HG03159 (cell line): ENCODE data around the gene RGL2.
"Not testable (repeated sequence)": the region's sequence is repeated elsewhere in the genome, so short reads cannot be mapped to it uniquely, and the experiment has no call there.

Experiments used
- ATAC-seq: cut with Tn5 transposase; IDR thresholded peaks from one replicate; pipeline ENCODE4 v1.9.1; 2021; ENCODE audit warnings: mild to moderate bottlenecking, moderate library complexity; ENCODE audit not compliant: unreplicated experiment

The RGL2 gene, protein sequence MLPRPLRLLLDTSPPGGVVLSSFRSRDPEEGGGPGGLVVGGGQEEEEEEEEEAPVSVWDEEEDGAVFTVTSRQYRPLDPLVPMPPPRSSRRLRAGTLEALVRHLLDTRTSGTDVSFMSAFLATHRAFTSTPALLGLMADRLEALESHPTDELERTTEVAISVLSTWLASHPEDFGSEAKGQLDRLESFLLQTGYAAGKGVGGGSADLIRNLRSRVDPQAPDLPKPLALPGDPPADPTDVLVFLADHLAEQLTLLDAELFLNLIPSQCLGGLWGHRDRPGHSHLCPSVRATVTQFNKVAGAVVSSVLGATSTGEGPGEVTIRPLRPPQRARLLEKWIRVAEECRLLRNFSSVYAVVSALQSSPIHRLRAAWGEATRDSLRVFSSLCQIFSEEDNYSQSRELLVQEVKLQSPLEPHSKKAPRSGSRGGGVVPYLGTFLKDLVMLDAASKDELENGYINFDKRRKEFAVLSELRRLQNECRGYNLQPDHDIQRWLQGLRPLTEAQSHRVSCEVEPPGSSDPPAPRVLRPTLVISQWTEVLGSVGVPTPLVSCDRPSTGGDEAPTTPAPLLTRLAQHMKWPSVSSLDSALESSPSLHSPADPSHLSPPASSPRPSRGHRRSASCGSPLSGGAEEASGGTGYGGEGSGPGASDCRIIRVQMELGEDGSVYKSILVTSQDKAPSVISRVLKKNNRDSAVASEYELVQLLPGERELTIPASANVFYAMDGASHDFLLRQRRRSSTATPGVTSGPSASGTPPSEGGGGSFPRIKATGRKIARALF

DNA sequence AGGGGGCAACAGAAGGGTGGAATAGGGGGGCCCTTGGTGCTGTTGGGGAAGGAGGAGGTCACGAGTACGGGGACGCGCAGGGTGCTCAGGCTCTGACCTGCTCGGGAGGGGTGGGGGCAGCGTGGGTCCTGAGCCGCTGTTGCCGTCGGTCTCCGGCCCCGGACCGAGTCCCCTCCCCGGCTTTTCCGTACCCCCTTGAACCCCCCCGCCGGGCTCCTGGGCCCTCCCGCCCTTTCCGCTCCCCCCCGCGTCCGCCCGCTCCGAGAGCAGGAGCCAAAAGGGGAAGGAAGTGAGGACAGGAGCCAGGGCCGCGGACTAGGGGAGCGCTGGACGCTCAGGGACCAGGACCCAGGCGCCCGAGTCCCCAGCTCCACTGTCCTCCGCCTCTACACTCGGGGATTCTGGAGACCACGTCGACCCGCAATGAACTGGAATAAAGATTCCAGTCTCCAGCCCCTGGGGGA lies at the start of gene RGL2:
RGL2 (minus strand) TSS at position 170 of the 464 bp plus-strand sequence. CDS start 332 bp downstream, outside the sequence.
- ATAC-seq = peak; percentile 15

DNA sequence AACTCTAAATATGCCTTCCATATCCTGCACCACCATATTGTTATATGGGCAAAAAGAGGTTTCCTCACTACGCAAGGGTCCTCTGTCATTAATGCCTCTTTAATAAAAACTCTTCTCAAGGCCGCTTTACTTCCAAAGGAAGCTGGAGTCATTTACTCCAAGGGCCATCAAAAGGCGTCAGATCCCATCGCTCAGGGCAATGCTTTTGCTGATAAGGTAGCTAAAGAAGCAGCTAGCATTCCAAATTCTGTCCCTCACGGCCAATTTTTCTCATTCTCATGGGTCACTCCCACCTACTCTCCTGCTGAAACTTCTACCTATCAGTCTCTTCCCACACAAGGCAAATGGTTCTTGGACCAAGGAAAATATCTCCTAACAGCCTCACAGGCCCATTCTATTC lies 49.1 kb upstream of the RGL2 start:
- ATAC-seq = no peak

DNA sequence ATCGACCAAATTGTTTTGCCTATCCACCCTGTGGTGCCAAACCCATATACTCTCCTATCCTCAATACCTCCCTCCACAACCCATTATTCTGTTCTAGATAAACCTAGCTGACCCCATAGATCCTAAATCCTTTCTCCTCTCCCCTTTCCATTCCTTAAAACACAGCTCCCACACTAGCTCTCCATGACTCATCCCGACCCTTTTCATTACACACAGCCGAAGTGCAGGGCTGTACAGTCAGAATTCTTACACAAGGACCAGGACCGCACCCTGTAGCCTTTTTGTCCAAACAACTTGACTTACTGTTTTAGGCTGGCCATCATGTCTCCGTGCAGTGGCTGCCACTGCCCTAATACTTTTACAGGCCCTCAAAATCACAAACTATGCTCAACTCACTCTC lies 48.2 kb upstream of the RGL2 start:
- ATAC-seq = not testable (repeated sequence)

DNA sequence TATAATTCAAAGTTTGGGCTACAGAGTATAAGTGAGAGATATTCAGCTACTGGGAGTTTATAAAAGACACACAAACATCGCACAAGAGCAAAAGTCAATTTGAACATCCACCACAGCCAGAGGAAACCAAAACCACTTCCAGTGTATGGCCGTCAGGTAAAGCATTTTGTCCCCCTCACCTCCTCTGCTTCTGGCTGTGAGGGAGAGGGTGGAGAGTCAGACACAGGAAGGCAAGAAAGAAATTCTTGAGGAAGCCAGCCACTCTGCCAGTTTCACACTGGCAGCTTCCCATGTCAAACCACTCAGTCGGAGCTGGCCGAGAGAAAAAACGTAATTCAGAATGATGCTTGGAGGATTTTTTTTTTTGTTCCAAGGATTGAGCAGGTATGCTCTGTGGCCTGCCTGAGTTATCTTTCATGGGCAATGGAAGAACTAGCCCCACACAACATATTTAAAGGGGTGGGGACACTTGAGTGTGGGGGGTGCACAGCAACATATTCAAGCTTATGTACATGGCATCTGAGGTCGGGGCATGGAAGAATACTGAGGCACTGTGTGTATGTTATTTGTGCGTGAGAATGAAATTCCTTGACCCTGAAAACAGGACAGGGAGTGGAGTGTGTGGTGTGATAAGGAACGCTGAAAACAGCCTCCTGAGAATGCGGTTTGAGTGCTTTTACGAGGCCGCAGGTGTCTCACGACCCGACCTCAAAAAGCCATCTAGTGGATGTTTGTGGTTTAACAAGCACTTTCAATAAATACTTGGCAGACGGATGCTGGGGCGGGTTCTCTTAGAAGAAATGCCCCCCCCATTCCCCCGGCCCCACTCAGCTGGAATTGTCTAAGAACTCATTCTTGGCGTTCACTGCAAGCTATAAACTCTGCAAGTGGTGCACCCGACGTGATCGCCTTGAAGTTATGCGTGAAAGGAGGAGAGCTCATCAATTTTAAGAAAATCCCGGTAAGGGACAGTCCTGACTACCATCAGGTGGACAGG lies 46.3 kb upstream of the RGL2 start:
- ATAC-seq = no peak

DNA sequence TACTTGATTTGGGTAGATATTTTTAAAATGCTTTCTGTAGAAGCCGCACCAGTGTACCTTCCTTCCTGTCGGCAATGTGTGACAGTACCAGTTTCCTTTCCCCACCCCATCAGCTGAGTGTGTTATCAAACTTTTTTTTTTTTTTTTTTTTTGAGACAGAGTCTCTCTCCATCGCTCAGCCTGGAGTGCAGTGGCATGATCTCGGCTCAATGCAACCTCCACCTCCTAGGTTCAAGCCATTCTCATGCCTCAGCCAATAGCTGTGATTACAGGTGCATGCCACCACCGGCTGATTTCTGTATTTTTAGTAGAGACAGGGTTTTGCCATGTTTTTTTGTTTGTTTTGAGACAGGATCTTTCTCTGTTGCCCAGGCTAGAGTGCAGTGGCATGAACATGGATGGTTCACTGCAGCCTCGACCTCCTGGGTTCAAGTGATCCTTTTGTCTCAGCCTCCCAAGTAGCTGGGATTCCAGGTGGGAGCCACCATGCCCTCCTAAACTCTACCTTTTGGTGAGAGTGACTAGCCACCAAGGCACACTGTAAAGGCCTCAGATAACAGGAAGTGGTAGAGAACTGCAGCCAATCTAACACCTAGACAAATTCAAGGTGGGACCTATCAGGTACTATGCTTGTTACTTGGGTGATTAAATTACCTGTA lies 45.3 kb upstream of the RGL2 start:
- ATAC-seq = no peak

DNA sequence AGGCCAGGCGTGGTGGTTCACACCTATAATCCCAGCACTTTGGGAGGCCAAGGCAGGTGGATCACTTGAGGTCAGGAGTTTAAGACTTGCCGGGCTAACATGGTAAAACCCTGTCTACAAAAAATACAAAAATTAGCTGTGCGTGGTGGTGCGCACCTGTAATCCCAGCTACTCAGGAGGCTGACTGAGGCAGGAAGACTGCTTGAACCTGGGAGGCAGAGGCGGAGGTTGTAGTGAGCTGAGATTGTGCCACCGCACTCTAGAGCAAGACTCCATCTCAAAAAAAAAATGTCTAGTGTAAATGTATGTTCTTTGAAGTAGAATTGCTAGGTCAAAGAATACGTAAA lies 44.8 kb upstream of the RGL2 start:
- ATAC-seq = not testable (repeated sequence)

DNA sequence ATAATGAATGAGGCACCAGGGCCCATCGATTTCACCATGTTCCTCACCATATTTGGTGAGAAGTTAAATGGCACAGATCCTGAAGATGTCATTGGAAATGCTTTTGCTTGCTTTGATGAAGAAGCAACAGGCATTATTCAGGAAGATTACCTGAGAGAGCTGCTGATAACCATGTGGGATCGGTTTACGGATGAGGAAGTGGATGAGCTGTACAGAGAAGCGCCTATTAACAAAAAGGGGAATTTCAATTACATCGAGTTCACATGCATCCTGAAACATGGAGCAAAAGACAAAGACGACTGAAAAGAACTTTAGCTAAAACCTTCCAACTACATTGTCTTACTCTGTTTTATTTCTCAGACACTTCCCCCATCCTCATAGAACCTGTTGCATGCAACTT lies 40.5 kb upstream of the RGL2 start:
- no peak for ATAC-seq

DNA sequence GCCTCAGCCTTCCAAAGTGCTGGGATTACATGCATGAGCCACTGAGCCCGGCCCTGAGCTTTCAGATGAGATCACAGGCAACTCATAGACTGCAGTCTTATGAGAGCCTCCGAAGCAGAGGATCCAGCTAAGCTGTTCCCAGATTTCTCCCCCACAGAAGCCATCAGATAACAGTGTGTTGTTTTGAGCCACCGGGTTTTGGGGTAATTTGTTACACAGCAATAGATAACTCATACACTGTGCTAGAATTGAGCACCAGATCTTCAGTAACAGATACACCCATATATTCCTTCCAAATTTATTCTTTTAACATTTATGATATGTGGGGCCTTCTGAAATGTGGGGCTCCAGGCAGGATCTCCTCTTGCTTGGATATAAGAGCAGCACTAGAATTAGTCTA lies 37.8 kb upstream of the RGL2 start:
- no peak for ATAC-seq

DNA sequence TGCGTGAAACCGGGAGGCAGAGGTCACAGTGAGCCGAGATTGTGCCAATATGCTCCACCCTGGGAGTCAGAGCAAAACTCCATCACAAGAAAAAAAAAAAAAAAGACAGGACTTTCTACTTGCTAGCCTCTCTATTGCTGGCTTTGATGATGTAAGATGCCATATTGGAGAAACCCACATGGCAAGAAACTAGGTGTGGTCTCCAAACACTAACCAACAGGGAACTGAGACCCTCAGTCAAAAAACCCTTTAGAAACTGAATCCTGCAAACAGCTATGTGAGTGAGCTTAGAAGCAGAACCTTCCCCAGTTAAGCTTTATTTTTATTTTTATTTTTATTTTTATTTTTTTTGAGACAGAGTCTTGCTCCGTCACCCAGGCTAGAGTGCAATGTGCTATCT lies 37.2 kb upstream of the RGL2 start:
- ATAC-seq = no peak

DNA sequence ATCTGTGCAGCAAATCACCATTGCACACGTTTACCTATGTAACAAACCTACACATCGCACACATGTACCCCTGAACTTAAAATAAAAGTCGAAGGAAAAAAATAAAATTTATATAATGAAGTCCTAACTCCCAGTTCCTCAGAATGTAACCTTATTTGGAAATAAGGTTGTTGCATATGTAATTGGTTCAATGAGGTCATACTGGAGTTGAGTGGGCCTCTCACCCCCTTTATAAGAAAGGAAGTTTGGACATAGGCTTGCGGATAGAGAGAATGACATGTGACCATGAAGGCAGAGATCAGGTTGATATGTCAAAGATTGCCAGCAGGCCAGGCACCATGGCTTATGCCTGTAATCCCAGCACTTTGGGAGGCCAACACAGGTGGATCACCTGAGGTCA lies 34.9 kb upstream of the RGL2 start:
- no peak for ATAC-seq

DNA sequence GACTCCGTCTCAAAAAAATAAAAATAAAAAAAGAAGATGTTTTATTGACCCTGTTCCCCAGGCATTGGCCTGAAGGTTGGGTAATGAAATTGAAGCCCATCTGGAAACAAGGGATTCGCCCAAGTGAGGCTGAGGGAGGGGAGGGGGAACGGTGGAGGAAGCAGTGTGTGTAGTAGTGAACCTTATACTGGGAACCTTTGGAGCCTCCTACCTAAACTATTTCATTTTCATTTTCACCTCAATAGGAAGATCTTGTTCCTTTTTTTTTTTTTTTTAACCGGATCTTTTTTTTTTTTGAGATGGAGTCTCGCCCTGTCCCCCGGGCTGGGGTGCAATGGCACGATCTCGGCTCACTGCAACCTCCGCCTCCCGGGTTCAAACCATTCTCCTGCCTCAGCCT lies 32.0 kb upstream of the RGL2 start:
- no peak for ATAC-seq

DNA sequence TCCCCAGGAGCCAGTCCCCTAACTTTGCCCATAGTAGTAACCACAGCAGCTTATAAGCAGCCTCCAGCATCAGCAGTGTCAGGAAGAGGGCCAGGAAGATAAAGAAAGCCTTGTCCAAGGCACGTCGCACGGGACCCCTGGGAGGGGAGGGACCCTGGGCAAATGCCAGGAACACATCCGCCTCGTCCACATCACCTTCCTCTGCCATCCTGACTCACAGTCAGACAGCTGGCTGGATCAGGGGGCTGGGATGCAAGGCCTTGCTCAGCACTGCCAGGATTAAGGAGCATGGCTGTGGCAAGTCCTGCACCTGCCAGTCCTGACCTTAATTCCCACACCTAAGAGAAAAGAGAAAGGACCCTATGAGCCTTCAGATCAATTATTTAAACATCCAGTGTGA lies 30.3 kb upstream of the RGL2 start:
- no peak for ATAC-seq

DNA sequence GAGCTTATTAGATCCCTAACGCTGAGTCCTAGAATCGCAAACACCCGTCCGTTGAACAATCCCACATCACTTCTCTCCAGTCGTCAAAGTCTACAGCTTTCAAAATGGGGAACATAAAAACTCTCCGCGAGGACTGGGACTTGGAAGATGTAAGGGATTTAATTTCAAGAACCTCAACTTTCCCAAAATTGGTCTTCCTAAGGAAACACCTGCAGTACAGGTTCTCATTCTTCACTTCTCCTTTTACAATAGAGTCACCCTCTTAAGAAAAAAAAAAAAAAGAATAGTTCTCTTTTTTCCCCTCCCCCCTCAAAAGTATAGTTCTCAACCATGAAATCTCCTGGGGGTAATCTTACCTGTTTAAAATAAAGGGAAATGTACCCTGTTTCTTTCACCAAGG lies 25.4 kb upstream of the RGL2 start:
- ATAC-seq = no peak

DNA sequence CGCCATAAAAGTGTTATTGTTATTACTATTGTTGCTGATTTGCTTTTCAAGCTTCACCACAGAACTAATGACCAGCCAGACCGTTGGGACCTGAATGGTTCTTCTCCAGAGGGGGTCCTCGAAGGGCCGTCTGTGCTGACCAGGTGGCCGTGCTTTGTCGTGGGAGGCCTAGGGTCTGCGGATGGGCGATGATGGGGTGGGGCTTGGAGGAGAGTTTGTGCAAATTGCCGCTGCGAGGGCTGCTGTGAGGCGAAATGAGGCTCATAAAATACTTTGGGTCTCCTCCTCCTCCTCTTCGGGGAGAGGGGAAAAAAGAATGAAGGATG lies 24.8 kb upstream of the RGL2 start:
- ATAC-seq = peak; percentile 8

DNA sequence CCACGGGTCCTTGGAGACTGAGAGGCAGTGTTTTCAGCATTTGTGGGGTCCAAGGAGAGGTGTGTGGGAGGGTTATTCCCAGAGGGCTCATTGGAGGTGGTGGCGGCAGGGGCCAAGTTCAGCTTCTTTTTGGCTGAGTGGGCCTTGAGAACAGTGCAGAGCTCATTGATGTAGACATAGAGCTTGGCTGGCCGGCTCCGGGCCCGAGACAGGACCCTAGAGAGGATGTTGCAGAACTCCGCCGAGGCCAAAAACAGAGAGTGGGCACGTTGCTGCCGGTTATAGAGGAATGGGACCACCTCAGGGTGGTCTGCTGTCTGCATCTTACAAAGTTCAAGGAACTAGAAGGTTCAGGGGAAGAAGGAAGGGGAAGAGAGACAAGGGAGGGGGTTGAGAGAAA lies 22.5 kb upstream of the RGL2 start:
- no peak for ATAC-seq

DNA sequence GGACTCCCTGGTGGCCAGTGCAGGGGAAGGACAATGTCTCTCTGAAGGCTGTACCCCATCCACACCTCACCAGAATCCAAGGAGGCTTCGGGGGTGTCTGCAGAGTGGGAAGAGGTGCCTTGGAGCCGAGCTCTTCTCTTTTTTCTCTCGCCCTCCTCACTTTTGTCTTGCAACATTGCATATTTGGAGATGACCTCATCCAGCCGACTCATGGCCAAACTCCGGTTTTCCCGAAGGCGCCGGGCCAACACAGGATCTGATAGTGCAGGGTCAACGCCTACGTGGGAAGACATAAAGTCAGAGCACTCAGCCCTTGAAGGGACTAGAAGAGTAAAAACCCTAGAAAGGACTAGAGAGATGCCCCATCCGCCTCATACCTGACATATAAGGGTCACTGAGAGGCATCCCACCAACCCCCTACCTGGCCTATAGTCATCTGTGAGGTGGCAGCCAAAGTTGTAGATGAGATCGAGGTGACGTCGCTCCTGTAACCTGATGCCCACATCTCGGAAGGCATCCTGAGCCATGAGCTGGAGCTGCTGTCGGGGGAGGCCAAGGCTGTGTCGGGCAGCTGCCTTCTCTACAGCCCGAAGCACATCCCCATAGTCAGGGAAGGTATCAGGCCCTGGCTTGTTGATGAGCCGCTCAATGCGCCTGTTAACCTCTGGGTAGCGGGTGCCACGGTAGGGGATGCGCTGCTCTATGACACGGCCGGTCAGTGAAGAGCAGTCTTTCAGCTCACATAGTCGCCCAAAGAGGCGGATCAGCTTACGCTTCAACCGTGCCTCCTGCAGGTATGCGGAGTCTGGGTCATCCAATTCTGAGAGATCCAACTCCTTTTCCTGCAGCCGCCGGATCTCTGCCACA lies 21.8 kb upstream of the RGL2 start:
- no peak for ATAC-seq

DNA sequence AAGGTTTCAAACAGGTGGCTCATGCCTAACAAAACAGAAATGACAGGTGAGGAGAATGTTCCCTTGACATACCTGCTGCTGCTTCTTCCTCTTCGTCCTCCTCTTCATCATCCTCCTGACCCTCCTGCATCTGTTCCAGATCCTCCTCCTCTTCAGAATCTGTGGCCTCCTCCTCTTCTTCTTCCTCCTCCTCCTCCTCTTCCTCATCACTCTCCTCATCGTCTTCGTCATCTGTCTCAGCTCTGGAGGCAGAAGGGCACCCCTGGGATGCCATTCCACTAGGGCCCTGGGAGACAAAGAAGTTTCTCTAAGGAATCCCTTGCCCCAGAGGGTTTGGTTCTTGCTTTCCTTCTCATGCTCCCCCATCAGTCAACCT lies 21.2 kb upstream of the RGL2 start:
- ATAC-seq = no peak

DNA sequence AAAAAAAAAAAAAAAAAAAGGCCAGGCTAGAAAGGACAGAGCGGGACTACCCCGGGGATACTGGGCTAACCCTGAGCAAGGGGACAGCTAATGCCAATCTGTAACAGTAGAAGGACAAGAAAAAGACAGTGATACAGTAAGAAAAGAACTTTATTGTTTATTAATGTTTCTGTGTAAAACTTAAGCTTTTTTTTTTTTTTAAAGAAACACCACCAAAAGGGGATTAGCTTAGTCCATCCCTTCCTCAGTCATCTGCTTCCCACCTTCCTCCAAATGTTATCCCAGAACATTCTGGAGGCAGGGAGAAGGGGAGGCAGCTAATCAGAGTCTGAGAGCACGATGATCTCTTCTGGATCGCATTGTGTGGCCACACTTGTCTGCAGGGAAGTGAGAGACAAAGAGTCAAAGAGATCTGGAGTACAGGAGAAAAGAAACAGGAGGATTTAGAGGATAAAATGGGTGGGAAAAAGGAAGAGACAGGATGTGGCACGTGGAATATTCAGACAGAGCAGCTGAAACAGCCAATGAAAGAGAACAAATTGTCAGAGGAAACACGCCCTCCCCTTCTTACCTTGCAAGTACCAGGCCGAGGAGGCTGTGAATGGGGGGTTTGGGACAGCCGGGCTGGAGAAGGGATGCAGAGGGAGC lies 19.8 kb upstream of the RGL2 start:
- no peak for ATAC-seq

DNA sequence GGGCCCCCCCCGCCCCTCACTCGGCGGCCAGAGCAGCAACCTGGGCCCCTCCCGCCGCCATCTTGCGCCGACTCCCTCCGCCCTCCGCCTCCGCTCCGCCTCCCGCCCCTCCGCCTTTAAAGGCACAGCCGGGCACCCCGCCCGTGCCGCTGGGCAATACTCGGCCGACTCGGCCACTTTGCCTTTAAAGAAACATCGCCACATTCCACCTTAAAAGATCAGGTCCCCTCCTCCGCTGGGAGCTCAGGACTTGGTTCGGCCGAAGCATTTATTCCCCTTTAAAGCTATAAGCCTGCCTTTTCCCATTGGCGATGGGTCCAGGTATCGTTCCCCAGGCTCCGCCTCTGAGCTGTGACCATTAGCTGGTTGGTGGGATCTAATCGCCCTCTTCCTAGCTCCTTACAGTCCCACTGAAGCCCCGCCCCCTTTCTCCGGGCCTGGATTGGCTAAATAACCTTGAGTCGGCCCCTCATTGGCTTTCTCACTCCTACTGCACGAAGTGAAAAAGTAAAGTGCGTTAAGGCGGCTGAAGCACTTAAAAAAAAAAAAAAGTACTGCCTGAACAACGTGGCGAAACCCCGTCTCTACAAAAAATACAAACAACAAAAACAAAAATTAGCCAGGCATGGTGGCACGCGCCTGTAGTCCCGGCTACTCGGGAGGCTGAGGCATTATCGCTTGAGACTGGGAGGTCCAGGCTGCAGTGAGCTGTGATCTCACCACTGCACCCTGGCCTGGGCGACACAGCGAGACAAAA lies 19.1 kb upstream of the RGL2 start, which contains the start of gene ZBTB22:
ZBTB22 (minus strand) TSS at position 76 of the 757 bp plus-strand sequence. CDS start 828 bp downstream, outside the sequence.
- ATAC-seq = peak; percentile 51
